ENCODE data around the gene LRRC26.

LRRC26 gene

DNA sequence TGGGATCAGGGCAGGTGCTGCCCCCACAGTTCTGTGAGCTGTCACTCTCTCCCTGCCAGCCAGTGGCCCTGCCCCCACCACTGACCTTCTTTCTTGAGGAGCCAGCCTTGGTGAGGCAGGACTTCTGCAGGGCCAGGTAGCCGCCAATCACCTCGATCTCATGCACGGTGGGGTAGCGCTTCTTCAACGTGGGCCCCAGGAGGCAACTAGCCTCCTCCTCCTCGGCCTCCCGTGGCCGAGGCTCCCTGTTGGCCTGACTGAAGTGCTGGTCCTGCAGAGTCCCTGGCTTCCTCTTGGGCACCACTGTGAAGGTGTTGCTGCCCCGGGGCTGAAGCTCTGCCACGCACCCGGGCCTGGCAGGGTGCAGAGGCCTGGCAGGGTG, 29.0 kb upstream of the LRRC26 start:
- no peak for DNase-seq

DNA sequence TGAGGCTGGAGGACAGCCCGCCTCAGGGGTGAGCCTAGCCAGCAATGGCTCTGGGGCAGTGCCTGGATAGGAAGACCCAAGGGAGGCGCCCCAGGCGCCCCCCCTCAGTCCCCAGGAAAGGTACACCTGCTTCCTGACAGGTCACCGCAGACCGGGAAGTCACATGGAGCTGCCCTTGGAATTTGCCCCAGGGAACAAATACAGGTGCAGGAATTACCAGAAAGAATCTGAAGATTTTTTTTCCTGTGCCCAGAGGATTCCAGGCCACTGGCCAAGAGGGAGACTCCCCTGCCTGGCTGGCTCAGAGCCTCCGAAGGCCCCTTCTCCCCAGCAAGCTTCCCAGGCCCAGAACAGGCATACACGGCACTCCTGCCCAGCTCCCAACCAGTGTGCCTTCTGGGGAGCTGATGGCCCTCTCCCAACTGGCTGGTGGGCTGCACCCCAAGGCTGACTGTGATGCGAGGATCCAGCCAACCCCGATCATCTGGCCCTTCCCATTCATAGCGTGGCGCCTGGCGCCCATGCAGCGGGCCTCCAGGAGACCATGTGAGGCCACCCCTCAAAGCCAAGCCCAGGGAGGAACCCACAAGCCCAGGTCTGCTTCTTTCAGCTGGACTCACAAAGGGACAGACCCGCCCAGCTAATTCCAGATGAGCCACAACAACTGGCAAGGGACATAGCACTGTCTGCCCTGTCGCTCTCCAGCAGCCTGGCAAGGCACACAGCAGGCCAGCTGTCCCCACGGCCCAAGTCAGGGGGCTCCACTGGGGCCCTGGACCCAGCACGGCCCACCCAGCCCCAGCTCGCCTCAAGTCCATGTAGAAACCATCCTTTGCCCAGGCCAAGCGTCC, 28.4 kb upstream of the LRRC26 start:
- DNase-seq = no peak

DNA sequence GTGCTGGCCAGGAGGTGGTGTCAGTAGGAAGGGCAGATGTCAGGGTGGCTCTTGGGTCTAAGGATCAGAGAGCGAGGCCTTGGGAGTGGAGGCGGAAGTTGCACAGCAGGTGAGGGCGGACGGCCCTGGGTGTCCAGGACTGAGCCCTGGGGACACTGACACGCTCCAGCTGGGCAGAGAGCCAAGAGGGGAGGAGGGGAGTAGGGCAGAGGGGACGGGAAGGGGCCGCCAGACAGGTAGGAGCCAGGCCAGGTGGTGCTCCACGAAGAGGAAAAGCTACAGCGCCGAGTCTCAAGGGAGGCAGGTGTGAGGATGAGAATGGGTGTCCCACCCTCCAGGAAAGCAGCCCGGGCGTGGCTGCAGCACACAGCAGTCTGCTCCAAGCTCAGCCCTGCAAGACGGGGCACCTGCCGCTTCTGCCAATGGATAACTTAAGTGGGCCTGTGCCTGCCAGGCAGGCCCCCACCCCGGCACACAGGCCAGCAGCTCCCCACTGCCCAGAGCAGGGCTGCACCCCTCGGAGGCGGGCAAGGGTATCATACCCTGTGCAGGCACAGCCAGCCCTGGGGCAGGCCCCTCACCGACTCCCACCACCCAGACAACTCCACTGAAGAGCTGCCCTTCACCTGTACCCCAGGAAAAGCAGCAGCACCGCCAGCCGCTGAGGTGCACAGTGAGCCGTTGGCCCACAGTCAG, 25.8 kb upstream of the LRRC26 start:
- no peak for DNase-seq

DNA sequence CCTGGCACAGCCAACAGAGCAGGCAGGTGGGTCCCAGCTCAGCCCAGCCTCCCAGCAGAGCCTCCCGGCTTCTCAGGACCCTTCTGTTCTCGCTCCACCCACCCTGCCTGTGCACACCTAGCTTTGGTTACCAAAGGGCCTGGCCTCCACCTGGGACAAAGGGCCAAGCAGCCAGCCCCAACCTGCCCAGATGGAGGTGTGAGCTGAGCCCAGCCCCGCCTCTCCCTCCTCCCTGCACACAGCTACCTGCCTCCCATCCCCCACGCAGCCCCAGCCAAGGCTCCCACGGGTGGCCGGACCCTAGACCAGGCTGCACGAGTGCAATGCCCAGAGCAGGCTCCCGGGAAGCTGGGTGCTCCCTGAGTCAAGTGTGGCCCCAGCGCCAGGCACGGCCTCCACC, 25.1 kb upstream of the LRRC26 start:
- no peak for DNase-seq

DNA sequence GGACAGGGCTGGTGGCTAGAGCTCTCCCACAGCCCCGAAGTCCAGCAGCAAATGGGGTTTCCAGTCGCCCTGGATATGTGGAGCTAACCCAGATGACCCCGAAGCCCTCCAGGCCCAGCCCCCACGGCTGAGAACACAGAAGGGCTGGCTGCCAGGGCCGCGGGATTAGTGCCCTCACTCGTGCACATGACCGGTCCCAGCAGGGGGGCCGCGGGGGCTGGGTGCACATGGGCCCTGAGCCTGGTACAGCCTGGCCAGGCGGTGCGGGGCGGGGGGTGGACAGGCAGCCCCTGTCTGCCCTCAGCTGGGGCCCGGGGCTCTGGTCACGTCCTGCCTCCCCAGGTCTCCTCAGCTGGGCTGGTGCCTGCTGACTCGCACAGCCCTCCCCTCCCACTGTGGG, 24.5 kb upstream of the LRRC26 start:
- DNase-seq = no peak

DNA sequence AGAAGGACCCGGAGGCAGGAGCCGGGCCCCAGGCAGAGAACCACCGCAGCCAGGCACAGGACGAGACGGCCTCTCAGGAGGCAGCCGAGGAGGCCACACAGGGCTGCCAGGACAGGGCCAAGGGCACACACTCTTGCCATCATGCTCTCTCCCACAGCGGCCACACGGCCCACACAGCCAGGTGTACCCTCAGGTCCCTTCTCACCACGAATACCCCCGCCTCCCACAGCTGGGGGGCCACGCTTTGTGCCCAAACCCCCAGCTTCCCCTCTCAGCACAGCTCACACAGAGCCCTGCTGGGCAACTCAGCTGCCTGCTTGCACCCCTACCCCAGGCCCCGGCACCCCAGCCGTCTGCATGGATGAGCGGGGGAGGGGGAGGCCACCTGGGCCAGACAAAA, 23.9 kb upstream of the LRRC26 start:
- DNase-seq = no peak

DNA sequence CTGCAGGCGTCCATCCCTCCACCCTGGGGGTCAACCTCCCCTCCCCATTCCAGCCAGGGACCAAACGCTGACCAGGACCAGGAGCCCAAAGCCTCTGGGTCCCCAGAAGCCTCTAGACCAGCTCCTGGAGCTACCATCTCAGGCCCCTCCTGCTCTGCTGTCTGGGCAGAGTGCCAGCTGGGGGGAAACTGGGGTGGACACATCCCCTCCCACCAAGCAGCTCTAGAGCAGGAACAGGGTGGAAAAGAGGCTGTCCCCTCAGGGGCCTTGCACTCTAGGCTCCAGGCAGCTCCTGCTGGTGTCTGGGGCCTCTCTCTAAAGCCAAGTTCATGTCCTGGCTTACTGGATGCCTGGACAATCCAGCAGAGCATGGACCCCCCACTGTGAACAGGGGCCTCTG, 23.0 kb upstream of the LRRC26 start:
- no peak for DNase-seq

DNA sequence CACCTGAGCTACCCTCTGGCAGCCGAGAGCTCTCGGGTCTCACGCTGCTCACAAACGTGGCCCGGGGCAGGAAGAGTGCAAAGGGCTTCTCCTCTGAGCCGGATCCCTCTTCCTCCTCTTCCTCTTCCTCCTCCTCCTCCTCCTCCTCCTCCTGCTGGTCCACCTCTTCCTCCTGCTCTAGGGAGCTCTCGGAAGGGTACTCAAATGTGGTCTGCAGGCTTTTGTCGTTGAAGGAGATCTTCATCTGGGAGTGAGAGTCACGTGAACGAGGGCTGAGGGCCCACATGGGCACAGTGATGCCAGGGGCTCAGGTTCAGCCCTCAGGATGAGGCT, 22.6 kb upstream of the LRRC26 start:
- no peak for DNase-seq

DNA sequence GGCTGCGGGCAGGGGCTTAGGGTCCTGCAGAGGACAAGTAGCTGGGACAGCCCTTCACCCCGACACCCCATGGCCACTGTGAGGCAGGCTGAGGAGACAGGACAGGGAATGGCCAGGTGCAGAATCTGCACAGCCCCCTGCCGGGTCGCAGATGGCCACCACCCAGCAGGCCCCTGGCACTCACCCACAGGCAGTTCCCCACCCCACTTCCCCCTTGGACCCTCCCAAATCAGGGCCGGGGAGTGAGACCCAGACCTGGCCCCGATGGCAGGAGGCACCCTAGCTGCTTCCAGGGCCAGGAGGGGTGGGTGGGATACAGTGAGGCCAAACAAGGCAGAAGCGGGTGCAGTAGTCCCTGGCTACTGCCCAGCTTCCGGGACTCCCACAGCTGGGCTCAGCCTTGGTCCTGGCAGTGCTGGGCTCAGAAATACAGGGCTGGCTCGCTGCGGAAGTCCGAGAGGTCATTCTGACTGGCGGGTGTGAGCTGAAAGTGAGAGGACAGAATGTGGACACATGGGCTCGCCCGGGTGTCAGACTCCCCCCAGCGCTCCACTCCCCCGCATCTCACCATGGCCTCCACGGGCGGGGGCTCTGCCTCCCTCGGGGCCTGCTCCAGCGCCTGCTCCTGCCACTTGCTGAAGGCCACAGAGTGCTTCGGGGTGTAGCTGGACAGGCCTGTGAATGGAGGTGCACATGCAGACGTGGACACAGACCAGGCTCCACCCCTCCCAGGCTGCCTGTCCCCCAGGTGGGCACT, 22.0 kb upstream of the LRRC26 start:
- no peak for DNase-seq

DNA sequence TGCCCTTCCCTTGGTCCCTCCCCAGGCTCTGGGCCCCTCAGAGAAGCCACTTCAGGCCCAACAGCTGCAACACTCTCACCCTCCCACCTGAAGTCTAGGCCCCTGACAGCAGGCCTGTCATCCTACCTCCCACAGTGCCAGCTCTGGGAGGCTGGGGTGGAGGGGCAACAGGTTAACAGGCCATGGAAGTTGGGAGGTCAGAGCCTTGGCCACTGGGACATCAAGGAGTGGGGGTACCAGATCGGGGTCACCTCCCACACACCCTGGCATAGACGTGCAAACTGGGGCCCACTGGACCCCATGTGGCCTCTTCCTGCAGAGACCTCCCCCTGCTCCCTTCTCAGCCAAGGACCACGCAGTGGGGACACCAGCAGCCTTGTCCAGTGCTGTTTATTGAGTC, 21.4 kb upstream of the LRRC26 start:
- DNase-seq = no peak

DNA sequence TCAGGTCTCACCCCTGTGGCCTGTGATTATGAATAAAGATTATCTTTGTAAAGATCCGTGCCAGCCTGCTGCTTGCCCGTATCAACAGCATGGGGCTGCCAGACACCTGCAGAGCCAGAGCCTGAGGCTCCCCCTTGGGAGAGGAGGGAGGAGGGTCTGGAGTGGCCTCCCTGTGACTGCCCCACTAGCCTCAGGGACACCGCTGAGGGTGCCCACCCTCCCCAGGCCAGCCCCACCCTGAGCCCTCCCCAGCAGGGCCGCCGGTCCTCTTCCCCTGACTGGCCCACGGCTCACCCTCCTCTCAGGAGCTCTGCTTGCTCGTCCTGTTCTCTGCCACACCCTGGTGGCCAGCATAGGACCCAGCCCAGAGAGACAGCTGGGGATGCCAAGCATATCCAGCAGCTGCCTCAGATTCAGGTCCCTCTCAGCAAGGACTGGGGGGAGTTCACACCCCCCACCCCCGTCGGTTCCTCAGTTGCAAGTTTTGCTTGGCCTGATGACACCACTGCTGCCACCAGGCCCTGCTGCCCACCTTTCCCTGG, 20.5 kb upstream of the LRRC26 start:
- DNase-seq = no peak

DNA sequence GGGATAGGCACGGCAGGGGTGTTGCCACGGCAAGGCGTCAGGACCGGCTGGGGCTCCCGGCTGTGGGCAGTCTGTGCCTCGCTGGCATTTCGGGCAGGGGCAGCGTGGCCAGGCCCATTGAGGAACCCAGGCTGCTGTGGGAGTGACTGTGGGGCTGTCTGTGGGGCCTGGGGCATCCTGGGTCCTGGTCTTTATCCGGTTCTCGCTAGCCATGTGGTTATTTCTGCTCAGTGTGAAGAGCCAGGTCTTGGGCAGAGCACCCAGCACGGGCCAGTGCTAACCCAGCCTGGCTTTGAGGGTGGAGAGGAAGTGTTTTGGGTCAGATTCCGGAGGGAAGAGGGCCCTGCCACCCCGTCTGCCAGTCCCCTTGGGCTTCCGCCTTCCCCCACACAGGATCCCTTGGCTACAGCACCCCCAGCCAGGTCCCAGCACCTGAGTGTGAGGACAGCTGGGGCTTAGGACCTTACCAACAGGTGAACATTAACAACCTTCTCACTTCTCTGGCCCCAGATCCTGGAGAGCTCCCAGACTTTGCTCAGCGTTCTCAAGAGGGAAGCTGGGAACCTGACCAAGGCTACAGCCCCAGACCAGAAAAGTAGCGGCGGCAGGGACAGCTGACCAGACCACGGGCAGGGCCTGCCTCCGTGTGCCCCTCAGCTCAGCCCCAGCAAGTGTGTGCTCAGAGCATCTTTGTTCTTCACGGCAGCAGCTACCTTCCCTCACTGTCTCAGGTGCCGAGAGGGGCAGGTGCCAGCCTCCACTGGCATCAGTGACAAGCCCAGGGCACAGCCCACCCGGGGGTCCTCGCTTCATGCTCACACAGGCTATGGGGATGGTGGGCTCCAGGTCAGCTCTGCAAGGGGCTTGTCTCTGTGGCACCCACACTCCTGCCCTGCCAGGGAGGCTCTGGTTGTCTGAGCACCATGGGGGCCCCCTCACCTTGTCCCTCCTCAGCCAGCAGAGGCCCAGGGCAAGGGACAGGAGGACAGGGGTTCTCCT, 19.7 kb upstream of the LRRC26 start:
- DNase-seq = no peak

DNA sequence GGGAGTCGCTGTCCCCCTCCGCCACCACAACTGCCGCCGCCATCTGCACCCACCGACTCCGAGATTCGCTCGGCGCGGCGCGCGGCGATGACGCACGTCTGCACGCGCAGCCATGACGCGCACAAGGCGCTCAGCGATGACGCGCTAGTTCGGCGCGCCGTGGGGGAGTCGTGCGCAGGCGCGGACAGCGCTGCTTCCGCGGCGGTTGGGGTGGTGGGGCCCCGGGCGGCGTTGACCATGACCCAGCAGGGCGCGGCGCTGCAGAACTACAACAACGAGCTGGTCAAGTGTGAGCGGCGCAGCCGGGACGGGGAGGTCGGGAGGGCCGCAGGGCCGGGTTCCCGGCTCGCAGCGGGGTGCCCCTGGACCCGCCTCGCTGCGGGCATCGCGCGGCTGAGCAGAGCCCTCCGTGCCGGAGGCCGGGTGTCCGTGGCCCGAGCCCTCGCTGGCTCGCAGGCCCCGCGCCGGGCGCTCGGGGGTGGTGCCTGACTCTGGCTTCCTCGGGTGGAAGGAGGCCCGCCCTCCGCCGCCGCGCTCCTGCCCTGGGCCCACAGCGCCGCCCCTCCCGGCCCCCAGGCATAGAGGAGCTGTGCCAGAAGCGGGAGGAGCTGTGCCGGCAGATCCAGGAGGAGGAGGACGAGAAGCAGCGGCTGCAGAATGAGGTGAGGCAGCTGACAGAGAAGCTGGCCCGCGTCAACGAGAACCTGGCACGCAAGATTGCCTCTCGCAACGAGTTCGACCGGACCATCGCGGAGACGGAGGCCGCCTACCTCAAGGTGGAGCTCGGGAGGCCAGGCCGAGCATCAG, 18.8 kb upstream of the LRRC26 start, which contains the start of the genes ANAPC2 and SSNA1:
TSS of gene ANAPC2 (minus strand) at position 71 of the 807 bp plus-strand sequence. CDS start at position 43, 28 bp downstream.
TSS of gene SSNA1 (plus strand) at position 187 of the 807 bp plus-strand sequence. CDS start at position 238, 51 bp downstream.
- peak; percentile 92 for DNase-seq

DNA sequence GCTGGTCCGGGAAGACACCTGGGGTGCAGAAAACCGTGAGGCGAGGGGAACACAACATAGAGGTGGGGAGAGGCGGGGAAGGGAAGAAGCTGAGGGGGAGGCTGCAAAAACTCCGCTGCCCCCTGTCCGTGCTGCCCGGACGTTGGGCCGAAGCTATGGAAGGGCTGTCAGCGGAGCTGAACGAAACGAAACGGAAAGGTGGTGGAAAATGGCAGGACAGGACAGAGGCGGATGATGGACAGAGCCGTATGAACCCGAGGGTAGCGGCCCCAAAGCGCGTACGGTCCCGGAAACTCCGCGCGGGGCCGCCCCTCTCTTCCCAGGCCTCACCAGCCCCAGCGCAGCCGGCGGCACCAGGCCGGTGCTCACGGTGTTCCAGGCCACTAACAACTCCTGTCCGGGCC, 18.2 kb upstream of the LRRC26 start:
- peak; percentile 7 for DNase-seq

DNA sequence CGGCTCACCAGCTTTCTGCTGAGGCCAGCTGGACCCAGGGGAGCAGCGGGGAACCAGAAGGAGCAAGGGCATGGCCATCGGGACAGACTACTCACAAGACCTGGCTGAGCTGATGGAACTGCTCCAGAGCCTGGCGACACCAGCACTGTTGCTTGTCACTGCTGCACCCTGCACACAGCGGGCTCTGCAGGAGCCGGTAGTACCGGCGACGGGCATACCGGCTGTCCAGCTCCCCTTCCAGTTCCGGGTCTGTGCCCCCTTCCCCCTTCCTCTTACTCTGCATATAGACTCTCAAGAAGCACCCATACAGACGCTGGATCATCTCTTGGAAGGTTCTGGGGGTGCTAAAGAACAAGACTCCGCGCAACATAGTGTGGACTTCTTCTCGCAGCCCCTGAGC, 17.5 kb upstream of the LRRC26 start:
- no peak for DNase-seq

DNA sequence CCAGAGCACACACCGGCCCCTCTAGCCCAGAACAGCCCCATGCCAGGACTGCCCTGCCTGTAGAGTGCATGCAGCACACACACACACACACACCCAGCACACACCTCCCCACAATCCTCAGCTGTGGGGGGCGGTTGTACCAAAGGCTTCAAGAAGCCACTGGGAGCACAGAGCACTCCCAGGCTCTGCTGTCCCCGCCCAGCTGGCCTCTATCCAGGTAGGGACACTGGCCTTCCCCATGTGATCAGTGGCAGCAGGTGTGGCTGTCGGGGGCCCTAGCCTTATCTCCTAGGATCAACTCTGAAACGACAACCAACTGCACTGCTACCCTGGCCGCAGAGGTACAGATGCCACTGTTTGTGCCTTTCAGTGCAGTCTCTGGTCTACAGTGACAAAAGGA, 16.5 kb upstream of the LRRC26 start:
- no peak for DNase-seq

DNA sequence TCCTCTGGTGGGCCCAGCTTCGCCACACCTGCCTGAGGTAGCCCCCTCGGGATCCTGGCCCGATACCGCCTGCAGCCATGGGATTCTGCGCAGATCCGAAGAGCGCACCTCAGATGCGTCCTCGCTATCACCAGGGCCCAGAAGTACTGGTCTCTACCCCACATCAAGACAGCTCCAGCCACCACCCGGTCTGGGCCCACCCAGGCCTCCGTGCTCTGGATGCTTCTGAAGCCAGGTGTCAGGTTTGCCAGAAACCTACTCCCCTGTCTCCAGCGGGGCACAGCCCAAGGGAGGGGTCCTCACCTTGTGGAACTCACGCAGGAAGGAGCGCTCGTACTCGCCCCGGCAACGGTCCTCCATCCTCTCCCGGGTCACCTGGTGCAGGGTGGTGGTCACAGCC, 16.1 kb upstream of the LRRC26 start:
- DNase-seq = no peak

DNA sequence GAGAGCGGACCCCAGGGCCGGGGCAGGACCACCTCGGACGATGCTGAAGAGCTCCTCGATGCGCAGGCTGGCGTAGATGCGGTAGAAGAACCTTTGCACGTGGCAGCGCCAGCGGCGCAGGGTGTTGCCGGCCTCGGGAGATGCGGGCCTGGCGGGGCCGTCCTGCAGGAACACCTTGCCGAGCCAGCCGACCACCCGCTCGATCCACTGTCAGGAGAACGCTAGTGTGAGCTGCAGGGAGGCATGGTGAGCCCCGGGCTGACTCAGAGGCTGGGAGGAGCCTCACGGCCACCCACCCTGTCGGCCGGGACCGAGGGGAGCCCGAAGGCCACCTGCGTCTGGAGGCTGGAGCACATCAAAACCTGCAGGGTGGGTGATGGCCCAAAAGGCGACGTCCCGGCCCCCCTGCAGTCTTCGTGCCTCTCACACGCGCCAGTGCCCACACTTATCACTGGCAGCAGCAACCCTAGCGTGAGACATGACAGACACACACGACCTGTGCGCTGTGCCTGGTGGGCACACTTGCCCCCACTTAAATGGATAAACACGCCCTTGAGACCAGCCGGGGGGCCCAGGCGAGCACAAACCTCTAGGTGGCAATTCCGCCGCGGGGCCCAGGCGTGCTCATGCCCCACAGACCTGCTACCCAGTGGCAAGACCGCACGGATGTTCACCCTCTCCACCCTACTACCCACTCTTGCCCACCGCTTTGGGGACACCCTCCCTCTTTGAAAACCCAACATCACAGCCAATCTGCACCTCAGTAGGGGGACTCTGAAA, 15.2 kb upstream of the LRRC26 start:
- no peak for DNase-seq

DNA sequence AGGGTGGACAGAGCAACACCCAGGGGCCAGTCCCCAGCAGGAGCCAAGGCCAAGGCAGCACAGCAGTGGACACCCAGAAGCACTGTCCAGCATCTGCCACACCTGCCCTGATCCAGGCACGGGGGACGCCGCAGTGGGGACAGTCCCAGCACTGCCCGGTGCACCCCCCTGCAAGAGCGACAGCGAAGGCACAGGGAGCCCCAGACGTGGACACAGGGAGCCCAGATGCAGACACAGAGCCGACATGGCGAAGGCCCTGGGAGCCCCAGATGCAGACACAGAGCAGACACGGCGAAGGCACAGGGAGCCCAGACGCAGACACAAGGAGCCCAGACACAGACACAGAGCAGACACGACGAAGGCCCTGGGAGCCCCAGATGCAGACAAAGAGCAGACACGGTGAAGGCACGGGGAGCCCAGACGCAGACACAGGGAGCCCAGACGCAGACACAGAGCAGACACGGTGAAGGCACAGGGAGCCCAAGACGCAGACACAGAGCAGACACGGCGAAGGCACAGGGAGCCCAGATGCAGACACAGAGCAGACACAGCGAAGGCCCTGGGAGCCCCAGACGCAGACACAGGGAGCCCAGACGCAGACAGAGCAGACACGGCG, 14.2 kb upstream of the LRRC26 start:
- no peak for DNase-seq

DNA sequence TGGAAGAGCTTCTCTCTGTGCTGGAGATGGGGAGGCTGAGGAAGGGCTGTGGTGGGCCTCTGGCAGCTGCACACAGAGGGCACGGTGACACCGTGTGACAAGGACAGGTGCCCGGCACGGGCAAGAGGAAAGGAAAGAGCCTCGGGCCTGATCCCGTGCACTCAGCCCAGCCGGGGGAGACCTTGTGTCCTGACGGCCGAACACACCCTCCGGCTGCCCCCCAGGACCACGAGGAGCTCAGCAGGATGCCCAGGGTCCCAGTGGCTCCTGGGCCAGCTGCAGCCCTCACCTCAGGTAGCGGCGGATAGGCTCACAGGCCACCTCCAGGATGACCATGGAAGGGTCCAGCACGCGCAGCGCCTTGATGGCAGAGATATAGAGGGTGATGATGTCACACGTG, 13.0 kb upstream of the LRRC26 start:
- DNase-seq = no peak
